IPS DF 6.9 (cell line): ENCODE results near the gene TEKTIP1.

Experiments
- DNase-seq: peaks from one replicate; pipeline ENCODE4 v3.0.0-alpha.2; 2013; ENCODE audit warnings: low read depth, low spot score
- H3K27ac ChIP-seq: one replicate; pipeline ENCODE4 v1.5.1; 2013; ENCODE audit warnings: low read length, control low read depth
- H3K27me3 ChIP-seq: 2 replicates; pipeline ENCODE4 v1.6.1; 2013; ENCODE audit warnings: mild to moderate bottlenecking, low read length; ENCODE audit not compliant: control insufficient read depth, insufficient read depth
- H3K36me3 ChIP-seq: 2 replicates; pipeline ENCODE4 v1.6.1; 2013; ENCODE audit warnings: low read length; ENCODE audit not compliant: control insufficient read depth, insufficient read depth
- H3K4me1 ChIP-seq: 2 replicates; pipeline ENCODE4 v1.6.1; 2013; ENCODE audit warnings: low read length; ENCODE audit not compliant: control insufficient read depth, insufficient read depth
- H3K4me3 ChIP-seq: 2 replicates; pipeline ENCODE4 v1.5.1; 2013; ENCODE audit warnings: mild to moderate bottlenecking, low read length
- H3K9me3 ChIP-seq: 2 replicates; pipeline ENCODE4 v1.6.1; 2013; ENCODE audit warnings: low read length, inconsistent platforms; ENCODE audit not compliant: control insufficient read depth, insufficient read depth
- WGBS: extraction: QIAGEN DNeasy Blood & Tissue Kit; methylation state at CpG from one replicate; pipeline ENCODE4 v1.1.7; 2013; ENCODE audit warnings: mixed read lengths, missing lambda C conversion rate; ENCODE audit not compliant: insufficient read length, insufficient coverage; 5-methylcytosine and 5-hydroxymethylcytosine counted together

TEKTIP1 gene

GRCh38 chr19:3533563-3534216 lies 5.3 kb upstream of the TEKTIP1 start:
- Histone ChIP-seq H3K4me1 (no peaks in the 10 kb centered on the region), H3K36me3 (peaks cover 35% of the 10 kb centered on the region)

GRCh38 chr19:3534375-3535234 lies 4.4 kb upstream of the TEKTIP1 start:
- Histone ChIP-seq H3K4me3 (no peak overlapping the region), H3K4me1 (peaks cover 3% of the 10 kb centered on the region), H3K9me3 (no peaks in the 10 kb centered on the region), H3K27me3 (no peaks in the 10 kb centered on the region), H3K36me3 (peaks cover 35% of the 10 kb centered on the region), H3K27ac (no peak overlapping the region)
- no CpG with 5 or more reads among the region's 38 CpGs for WGBS
- DNase-seq: no peak

More at GRCh38 chr19:3533563-3534216, 5.3 kb upstream of the TEKTIP1 start:
- Histone ChIP-seq H3K4me3 (no peak overlapping the region), H3K27ac (no peak overlapping the region), H3K27me3 (no peaks in the 10 kb centered on the region), H3K9me3 (no peaks in the 10 kb centered on the region)
- DNase-seq: no peak
- WGBS: no CpG with 5 or more reads among the region's 12 CpGs

GRCh38 chr19:3535235-3535535 lies 3.8 kb upstream of the TEKTIP1 start:
- WGBS: no CpG with 5 or more reads among the region's 9 CpGs
- no peak overlapping the region for H3K27ac ChIP-seq
- H3K27me3 ChIP-seq: no peaks in the 10 kb centered on the region
- H3K9me3 ChIP-seq: no peaks in the 10 kb centered on the region
- H3K4me1 ChIP-seq: peaks cover 3% of the 10 kb centered on the region
- no peak overlapping the region for H3K4me3 ChIP-seq
- peaks cover 35% of the 10 kb centered on the region for H3K36me3 ChIP-seq
- DNase-seq: no peak

DNA sequence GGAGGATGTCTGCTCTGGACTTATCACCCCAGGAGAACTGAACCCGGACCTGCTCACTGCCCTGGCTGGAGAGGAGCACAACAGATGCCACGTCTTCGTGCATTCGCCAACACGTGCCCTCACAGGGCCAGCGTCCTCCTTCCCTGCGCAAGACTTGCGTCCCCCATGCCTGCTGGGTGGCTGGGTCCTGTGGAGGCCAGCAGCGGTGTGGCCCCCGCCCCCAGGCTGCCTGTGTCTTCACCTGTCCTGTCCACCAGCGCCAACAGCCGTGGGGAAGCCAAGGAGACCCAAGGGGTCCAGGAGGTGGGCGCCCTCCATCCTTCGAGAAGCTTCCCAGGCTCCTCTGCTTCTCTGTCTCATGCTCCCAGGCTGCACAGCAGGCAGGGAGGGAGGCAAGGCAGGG lies 3.4 kb upstream of the TEKTIP1 start:
- H3K4me1 ChIP-seq: peaks cover 3% of the 10 kb centered on the region
- no CpG with 5 or more reads among the region's 14 CpGs for WGBS

DNA sequence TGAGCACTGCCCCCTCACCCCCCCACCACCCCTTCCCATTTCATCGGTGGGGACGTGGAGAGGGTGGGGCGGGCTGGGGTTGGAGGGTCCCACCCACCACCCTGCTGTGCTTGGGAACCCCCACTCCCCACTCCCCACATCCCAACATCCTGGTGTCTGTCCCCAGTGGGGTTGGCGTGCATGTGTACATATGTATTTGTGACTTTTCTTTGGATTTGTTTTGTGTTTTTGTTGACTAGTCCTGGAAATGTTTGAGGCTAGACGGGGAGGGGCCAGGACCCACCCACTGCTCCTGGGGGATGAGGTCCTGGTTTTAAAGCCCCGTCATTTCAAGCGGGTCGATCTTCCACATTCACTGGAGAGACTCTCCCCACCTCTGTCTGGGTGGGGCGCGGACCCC lies 3.0 kb upstream of the TEKTIP1 start:
- H3K27ac ChIP-seq: no peak overlapping the region
- no peak for DNase-seq
- H3K4me3 ChIP-seq: no peak overlapping the region
- peaks cover 3% of the 10 kb centered on the region for H3K4me1 ChIP-seq
- peaks cover 35% of the 10 kb centered on the region for H3K36me3 ChIP-seq
- WGBS: no CpG with 5 or more reads among the region's 10 CpGs
- H3K9me3 ChIP-seq: no peaks in the 10 kb centered on the region
- no peaks in the 10 kb centered on the region for H3K27me3 ChIP-seq

More for the DNA sequence above, 3.4 kb upstream of the TEKTIP1 start:
- DNase-seq: no peak
- Histone ChIP-seq H3K27ac (no peak overlapping the region), H3K9me3 (no peaks in the 10 kb centered on the region), H3K4me3 (no peak overlapping the region), H3K36me3 (peaks cover 35% of the 10 kb centered on the region), H3K27me3 (no peaks in the 10 kb centered on the region)

GRCh38 chr19:3536429-3537100 lies 2.4 kb upstream of the TEKTIP1 start:
- Histone ChIP-seq H3K27ac (no peak overlapping the region), H3K36me3 (peaks cover 30% of the 10 kb centered on the region)
- WGBS: no CpG with 5 or more reads among the region's 27 CpGs

DNA sequence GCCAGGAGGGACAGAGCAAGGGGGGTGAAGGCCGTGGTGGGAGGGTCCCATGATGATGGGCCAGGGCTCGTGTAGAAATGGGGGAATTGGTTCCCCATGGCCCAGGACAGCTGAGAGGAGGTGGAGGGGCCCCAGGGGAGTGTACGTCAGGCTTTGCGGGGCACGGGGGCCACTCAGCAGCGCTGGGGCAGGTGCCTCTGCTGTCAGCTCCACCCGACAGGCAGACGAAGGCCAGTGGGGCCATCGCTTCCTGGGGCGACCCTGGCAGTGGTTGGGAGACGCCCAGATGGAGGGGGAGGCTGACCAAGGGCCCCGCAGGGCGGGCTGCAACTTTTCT lies 1.9 kb upstream of the TEKTIP1 start:
- Histone ChIP-seq H3K27ac (no peak overlapping the region), H3K9me3 (no peaks in the 10 kb centered on the region), H3K27me3 (no peaks in the 10 kb centered on the region), H3K36me3 (peaks cover 29% of the 10 kb centered on the region), H3K4me3 (no peak overlapping the region), H3K4me1 (peaks cover 3% of the 10 kb centered on the region)
- DNase-seq: no peak
- no CpG with 5 or more reads among the region's 13 CpGs for WGBS

More at GRCh38 chr19:3536429-3537100, 2.4 kb upstream of the TEKTIP1 start:
- Histone ChIP-seq H3K4me1 (peaks cover 3% of the 10 kb centered on the region), H3K9me3 (no peaks in the 10 kb centered on the region), H3K27me3 (no peaks in the 10 kb centered on the region), H3K4me3 (no peak overlapping the region)
- no peak for DNase-seq

DNA sequence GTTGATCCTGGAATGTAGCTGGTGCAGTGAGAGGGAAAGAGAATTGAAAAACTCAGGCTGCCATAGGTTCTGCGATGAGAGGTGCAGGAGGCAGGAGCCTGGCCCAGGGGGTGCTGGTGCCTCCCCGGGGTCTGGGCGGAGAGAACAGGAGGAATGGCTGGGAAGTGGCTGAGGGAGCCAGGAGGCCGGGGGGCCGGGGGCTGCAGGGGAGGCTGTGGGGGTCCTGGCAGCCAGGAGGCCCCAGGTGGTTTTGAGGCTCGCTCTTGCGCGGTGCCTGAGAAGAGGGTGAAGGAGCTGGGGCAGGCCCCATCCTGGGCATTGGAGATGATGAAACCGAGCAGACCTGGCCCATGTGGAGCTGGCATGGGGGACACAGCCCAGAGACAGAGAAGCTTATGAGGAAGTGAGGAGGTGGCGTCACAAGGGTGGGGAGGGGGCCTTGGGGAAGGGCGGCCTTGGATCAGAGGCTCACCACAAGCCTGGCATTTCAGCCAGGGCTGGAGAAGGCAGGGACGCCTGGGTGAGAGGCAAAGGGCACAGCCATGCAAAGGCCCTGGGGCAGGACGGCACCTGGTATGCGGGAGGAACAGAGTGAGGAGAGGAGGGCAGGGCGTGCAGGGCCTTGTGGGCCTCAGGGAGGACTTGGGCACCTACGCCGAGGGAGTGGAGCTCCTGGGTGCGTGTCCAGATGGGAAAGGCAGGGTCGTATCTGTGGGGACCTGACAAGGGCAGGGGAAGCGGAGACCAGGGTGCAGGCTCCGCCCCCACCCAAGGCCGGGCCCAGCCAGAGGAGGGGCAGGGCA lies 1.3 kb upstream of the TEKTIP1 start:
- H3K4me1 ChIP-seq: peaks cover 3% of the 10 kb centered on the region
- no CpG with 5 or more reads among the region's 22 CpGs for WGBS
- no peak for DNase-seq

DNA sequence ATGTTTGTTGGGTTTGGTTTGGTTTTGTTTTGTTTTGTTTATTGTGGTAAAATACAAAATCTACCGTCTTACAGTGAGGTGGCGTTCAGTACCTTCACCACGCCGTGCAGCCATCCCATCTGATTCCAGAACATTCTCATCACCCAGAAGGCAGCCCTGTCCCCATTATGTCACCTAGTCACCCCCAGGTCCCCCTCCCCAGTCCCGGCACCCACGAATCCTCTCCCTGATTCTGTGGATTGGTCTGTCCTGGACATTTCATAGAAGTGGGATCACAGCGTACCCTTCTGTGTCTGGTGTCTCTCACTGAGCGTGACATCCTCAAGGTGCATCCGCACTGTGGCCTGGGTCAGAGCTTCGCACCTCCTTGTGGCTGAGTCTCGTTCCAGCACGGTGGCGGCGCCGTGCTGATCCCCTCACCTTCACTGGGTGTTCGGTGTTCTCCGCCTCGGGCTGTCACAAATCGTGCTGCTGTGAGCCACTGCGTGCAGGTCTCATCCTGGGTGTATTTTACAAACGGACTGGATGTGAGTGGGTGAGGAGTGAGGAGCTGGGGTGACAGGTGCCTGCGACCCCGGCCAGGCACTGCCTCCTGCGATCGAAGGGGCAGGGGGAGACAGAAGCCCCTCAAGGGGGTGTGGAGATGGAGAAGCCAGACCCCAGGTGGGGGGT lies 580 bp upstream of the TEKTIP1 start:
- H3K36me3 ChIP-seq: peaks cover 17% of the 10 kb centered on the region

More for the DNA sequence above, 1.3 kb upstream of the TEKTIP1 start:
- H3K27me3 ChIP-seq: no peaks in the 10 kb centered on the region
- no peaks in the 10 kb centered on the region for H3K9me3 ChIP-seq
- H3K4me3 ChIP-seq: no peak overlapping the region
- no peak overlapping the region for H3K27ac ChIP-seq
- peaks cover 24% of the 10 kb centered on the region for H3K36me3 ChIP-seq

GRCh38 chr19:3539756-3540118 lies 763 bp downstream of the TEKTIP1 start:
- H3K4me1 ChIP-seq: peaks cover 3% of the 10 kb centered on the region
- no peaks in the 10 kb centered on the region for H3K9me3 ChIP-seq
- no peaks in the 10 kb centered on the region for H3K27me3 ChIP-seq
- no peak overlapping the region for H3K27ac ChIP-seq
- no peak overlapping the region for H3K4me3 ChIP-seq
- peaks cover 10% of the 10 kb centered on the region for H3K36me3 ChIP-seq
- no CpG with 5 or more reads among the region's 1 CpG for WGBS
- DNase-seq: no peak

More for the DNA sequence above, 580 bp upstream of the TEKTIP1 start:
- no CpG with 5 or more reads among the region's 25 CpGs for WGBS
- Histone ChIP-seq H3K9me3 (no peaks in the 10 kb centered on the region), H3K4me3 (no peak overlapping the region), H3K4me1 (peaks cover 3% of the 10 kb centered on the region), H3K27ac (no peak overlapping the region), H3K27me3 (no peaks in the 10 kb centered on the region)
- no peak for DNase-seq
